HG02943 (cell line): ENCODE results near the gene KCNQ1.

Source experiments
- ATAC-seq: cut with Tn5 transposase; IDR thresholded peaks from one replicate; pipeline ENCODE4 v1.9.1; 2021; ENCODE audit warnings: mild to moderate bottlenecking, low read depth, moderate library complexity; ENCODE audit not compliant: unreplicated experiment

The KCNQ1 gene

GRCh38 chr11:2719831-2720590 is 275.2 kb downstream of the KCNQ1 start:
- no peak for ATAC-seq

DNA sequence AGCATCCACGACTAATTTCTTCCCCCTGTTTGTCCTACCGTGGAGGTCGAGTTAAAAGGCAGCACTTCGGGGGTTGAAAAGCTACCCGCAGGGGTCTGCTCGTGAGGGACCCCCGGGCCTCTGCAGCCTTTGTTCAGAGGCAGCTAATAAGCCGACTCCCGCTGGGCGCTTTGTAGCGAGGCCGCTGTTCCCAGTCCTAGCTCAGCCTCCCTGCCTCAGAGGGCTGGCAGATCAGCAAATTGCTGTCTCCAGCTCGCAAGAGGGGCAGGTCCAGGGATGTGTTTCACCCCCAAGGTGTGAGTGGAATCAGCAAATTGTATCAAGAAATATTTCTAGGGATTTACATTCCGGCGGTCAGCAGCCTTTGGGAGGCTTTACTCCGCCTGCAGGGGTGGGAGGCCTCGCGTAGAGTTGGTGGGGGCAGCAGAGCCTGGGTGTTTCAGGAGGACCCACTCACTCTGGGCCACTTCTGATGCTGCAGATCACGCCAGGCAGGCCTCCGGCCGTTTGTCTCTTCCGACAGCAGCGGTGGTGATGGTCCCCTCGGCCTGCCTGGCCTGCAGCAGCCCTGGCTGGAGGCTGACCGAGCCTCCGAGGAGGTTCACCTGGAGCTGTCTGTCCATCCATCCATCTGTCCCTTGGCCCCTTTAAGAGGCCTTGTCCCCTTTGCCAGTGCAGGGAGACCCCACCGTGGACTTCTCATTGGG is 276.6 kb downstream of the KCNQ1 start:
- no peak for ATAC-seq

- no peak for ATAC-seq
Observed at GRCh38 chr11:2722955-2723354, 278.1 kb downstream of the KCNQ1 start.

DNA sequence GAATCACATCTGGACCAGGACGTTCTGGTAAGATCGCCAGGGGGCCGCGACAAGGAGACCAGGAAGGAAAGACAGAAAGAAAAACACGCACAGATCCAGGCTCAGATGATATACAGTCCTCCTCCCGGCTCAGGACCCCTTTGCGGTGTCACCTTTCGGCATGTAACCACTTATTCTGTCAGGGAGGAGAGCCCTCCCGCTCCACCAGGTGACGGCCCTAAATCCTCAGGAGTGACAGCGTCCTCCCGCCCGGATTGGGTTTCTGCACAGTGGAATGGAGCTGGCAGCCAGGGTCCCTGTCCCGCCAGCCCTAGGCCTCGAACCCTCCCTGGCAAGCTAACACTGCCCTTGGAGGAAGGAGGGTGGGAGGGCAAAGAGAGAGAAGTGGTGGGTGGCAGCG is 279.3 kb downstream of the KCNQ1 start:
- ATAC-seq, result no peak

DNA sequence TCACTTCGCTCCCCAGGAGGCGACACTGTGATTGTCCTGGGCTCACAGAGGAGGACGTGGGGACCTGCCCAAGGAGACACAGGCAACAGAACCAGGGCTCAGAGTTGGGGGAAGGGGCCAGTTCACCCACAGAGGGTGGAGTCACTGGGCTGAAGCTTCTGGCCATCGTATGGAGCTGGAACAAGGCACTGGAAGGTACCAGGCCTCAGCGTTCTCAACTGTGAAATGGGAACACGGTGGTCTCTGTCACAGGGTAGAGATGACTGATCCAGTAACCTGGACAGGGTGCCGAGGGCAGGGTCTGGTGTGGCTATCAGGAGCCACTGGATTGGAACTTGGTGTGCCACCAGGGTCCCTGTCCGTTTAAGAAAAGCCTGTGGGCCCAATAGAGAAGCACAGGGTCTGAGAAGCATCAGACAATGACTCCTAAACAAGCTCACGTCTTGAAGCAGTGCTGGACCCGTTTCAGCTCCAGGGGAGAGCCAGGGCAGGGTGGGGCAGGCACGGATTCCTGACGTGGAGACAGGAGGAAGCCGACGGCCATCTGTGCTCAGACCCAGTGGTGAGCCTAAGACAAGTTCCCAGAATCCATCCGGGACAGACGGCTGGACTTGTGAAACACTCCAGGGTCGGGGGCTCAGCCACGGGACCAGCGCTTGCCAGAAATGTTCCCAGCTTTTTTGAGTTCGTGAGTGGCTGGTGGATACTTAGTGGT is 280.0 kb downstream of the KCNQ1 start:
- ATAC-seq, result no peak

GRCh38 chr11:2725368-2726300 is 280.8 kb downstream of the KCNQ1 start:
- ATAC-seq, result no peak

DNA sequence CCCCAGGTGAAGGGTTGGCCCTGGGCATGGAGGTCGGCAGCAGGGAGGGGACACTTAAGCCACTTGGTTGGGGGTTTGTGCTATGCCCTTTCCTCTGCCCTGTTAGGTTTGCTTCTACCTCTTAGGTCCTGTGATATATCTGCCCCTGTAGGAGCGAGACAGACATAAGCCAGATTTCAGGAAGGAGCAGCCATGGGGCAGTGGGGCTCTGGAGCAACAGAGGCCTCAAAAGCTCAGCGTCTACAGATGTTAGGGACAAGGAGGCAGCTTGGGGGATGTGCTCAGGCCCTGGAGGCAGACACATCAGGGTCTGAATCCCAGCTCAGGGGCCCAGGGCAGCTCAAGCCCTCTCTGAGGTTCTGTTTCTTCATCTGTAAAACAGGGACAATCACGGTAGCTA is 282.2 kb downstream of the KCNQ1 start:
- no peak for ATAC-seq

- ATAC-seq, result no peak
Observed at GRCh38 chr11:2728128-2728662, 283.4 kb downstream of the KCNQ1 start.

GRCh38 chr11:2728663-2729332 is 284.0 kb downstream of the KCNQ1 start:
- no peak for ATAC-seq

DNA sequence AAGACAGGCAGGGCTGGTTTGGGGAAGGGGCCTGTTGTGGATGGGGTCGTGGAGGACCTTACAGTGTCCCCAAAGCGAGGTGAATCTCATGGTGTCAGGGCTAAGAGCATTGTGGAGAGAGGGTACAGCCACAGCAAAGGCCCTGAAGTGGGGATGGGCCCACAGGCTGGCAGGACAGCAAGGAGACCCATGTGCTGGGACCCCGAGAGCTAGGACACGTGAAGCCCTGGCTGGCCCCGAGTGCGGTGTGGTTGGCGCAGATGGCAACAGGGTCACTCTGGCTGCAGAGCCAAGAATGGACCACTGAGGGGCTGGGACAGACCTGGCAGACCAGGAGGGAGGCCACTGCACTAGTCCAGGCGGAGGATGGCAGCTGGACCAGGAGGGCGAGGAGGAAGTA is 285.0 kb downstream of the KCNQ1 start:
- no peak for ATAC-seq

DNA sequence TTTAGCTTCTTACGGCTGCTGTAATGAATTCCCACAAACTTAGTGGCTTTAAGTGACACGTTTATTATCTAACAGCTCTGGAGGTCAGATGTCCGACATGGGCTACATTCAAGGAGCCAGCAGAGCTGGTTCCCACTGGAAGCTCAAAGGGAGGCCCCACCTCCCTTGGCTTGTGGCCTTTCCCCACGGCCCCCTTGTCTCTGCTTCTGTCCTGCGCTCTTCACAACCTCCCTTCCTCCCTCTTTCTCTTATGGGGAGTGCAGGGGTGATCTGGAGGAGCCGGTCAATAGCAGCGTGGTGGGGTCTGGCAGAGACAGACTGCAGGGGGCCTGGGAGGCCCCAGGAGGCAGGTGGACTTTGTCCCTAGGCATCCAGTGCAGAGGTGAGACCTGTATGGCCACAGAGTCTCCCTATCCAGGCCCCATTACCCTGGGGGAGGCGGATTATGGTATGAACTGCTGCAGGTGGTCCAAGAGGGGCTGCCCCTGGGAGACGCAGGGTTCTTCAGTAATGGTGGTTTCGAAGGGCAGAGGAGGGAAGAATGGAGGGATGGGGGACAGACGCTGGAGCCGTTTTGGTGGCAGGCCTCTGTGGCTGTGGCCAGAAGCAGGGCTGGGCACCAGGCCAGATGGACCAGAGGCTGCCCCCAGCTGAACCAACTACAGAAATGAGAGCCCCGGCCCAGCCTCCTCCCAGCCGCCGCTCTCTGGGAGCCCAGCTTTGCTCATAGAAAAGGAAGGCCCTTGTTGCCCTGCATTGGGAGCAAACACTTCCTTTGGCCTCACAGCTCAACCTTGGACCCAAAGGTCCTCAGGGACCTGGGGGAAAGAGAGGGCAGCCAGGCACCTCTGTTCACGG is 285.7 kb downstream of the KCNQ1 start:
- no peak for ATAC-seq

DNA sequence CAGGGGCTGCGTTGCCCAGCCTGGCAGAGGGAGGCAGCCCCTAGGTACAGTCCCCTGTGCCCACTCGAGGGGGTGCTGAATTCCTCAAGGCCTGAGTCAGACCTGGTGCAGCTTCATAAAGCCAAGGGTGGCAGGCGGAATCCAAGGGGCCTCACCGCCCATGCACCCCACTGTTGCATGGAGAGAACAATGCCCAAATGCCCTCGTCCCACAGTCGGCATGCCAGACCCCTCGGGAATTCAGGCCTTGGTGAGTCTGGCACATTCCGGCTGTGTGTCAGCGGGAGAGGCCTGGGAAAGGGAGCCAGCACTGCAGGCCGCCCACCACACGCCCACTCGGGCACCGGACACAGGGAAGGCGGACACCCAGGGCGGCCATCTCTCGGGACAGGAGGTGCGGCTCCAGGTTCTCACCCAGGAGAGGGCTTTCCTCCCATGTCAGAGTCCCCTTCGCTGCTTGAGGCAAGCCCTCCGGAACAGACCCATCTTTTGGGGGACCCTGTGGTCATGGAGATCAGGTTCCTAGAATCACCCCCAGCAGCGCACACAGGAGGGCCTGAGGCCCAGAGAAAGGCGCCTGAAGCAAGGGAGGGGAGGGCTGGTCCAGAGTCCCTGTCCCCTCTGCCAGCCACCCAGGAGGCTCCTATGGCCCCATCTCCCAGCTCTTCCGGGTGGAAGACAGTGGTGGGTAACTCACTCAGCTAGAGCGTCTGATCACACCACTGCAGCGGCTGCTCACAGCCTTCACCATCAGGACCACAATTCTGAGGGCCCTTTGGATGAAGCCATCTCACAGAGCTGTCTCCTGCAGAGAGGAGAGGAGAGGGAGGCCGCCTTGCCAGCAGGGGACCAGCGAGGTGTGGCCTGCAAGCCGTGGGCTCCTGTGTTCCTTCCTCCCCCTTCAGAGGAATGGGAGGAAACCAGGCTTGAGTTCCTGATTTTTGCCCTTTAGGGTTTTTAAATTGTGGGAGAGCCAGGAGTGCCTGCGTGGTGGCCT is 286.6 kb downstream of the KCNQ1 start:
- no peak for ATAC-seq

GRCh38 chr11:2732261-2732939 is 287.6 kb downstream of the KCNQ1 start:
- no peak for ATAC-seq

DNA sequence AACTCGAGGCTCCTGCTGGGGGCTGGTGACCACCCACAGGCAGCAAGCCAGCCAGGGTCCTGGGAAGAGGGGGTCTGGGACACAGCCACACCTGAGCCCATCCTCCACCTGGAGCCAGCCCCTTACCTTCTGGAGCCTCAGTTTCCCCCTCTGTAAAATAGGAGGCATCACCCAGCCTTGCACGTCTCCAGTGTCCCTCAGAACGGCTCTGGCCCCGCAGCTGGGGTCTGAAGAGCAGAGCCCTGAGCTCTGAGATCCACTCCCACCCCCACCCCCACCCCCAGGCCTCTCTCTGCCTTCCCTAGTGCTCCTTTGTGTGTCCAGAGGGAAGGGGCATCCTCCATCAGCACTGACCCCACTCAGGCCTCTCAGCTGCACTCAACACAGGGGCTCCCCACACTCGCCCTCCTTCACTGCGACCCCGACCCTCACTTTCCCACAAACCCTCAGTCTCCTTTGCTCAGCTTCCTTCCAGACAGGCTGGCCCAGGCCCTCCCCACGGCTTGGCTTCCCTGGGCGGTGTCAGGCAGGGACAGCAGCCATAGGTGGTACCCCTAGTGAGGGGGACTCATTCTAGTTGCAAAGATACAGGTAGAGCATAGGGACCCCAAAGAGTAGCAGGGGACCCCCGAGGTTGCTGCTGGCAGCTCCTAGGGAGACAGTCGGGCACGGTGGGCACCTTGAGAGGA is 288.3 kb downstream of the KCNQ1 start:
- no peak for ATAC-seq

GRCh38 chr11:2734181-2735052 is 289.6 kb downstream of the KCNQ1 start:
- ATAC-seq, result no peak
